NCI-H748 treated with DMSO at 0.1 percent for 48 hours (cell line): ENCODE data around the gene STAT5A.
"Not testable (repeated sequence)": the region's sequence is repeated elsewhere in the genome, so short reads cannot be mapped to it uniquely, and the experiment has no call there.

Experiments
- DNase-seq: peaks from one replicate; lab custom pipeline; 2025; lab: John Stamatoyannopoulos, UW

Gene STAT5A

GRCh38 chr17:42308446-42308845 lies 20.1 kb downstream of the STAT5A start:
- no peak for DNase-seq

- no peak for DNase-seq
Observed at GRCh38 chr17:42309142-42309541, 20.8 kb downstream of the STAT5A start.

DNA sequence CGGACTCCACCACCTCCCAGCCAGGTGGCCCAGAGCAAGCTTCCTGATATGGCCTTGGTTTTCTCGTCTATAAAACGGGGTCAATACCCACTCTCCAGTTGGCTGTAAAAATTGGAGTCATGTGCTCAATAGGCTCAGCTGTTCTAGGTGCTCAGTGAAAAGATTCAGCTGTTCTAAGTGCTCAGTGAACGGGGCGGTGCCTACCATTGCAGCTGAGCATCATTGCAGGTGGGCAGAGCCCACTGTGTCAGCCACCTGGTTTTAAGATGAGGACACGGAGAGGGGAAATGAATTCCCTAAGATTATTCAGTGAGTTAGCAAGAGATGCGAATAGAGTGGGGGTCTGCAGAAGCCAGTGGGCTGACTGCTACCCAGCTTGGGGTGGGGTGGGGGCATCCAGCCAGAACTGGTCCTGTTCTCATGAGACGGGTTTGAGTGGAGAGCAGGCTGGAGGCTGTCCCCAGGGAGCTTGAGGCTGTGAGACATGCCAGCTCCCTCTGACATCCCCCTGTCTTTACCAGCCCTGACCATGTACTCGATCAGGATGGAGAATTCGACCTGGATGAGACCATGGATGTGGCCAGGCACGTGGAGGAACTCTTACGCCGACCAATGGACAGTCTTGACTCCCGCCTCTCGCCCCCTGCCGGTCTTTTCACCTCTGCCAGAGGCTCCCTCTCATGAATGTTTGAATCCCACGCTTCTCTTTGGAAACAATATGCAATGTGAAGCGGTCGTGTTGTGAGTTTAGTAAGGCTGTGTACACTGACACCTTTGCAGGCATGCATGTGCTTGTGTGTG lies 21.9 kb downstream of the STAT5A start:
- DNase-seq, result no peak

DNA sequence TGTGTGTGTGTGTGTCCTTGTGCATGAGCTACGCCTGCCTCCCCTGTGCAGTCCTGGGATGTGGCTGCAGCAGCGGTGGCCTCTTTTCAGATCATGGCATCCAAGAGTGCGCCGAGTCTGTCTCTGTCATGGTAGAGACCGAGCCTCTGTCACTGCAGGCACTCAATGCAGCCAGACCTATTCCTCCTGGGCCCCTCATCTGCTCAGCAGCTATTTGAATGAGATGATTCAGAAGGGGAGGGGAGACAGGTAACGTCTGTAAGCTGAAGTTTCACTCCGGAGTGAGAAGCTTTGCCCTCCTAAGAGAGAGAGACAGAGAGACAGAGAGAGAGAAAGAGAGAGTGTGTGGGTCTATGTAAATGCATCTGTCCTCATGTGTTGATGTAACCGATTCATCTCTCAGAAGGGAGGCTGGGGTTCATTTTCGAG lies 22.5 kb downstream of the STAT5A start:
- no peak for DNase-seq

- no peak for DNase-seq
Observed at GRCh38 chr17:42311240-42312034, 23.1 kb downstream of the STAT5A start.

DNA sequence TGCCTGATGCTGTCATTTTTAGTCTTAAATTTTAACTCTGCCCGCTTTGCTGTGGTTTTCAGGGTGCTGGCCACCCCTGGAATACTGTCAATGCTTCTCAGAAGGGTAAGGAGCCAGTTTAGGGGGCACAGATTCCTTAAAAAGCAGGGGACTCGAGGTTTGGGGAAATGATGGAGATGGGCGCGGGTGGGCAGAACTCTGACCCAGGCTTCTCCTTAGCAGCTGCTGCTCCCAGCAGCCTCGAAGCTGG lies 23.7 kb downstream of the STAT5A start:
- DNase-seq, result no peak

GRCh38 chr17:42312285-42313130 lies 24.2 kb downstream of the STAT5A start:
- DNase-seq, result no peak

DNA sequence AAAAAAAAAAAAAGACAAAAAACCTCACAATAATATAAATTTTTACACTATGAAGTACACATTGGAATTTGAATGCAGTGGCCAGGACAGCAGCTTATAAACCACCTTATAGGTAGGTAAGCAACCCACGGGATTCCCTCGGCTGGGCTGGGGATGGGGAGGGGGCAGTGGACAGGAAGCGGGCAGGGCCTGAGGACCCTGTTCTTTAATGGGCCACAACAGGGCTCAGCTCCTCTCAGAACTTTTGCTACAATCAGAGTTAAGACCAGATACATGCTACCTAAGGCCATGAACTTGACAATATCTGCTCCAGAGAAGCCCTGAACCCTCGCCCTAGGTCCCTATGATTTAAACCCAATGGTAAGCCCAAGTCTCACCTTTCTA lies 25.1 kb downstream of the STAT5A start:
- no peak for DNase-seq

DNA sequence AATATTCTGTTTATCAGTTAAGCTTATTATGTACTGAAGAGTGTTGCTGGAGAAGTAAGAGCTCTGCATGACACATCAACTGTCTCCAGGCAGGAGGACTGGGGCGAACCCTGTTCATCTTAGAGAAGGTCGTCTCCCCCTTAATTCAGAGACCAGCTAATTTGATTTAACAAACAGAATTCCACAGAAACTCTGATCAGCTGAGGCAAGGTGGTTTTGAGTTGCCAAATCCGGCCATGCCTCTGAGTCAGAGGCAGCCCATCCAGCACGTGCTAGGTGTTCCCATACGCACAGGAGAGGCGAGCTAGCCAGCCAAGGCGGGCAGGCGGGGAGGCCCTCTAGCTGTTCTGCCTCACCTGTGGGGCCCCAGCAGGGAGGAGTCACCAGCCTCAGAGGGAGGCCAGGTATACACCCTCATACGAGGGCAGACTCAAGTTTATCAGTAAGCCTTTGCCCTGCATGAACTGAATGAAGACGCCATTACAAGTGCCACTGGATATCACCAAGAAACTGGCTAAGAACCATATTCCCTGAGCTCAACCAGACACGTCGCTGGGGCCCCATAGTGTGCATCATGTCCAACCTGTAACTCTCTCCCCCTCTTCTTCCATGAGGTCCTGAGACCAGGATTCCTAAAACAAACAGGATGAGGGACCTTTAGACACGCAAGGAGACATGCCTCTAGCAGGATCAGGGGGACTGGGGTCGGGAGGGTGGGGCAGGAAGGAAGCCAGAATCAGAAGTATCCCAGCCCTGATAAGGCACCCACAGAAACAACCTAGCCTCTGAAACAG lies 25.7 kb downstream of the STAT5A start:
- no peak for DNase-seq

DNA sequence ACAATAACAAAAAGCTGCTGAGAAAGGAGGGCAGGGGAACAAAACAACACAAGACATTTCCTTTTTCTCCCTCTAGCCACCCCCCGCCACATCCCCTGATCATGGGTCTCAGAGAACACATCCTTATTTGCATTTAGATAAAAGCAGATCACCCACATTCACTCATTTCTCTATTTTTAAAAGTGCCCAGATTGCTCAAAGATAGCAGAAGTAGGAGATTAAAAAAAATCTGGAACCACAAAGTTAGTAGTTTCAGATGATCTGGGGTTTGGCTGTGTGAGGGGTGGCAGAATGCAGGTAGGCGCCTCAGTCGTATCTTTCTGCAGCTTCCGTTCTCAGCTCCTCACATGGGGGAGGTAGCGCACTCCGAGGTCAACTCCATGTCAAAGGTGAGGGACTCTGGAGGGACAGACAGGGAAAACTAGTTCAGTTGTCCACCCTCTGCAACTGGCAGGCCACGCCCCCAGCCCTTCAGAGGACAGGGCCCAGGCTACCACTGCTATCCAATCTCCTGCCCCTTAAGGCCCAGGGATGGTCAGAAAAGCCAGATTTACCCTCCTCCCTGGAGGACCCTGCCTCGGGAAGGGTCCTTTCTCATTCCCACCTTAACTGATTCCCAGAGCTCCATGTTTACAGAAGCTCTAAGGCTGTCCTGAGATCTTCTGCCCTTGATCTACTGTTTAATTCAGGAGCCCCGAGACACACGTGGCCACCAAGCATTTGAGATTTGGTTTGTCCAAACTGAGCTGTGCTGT lies 27.3 kb downstream of the STAT5A start:
- no peak for DNase-seq

GRCh38 chr17:42316755-42317154 lies 28.5 kb downstream of the STAT5A start:
- DNase-seq, result no peak

DNA sequence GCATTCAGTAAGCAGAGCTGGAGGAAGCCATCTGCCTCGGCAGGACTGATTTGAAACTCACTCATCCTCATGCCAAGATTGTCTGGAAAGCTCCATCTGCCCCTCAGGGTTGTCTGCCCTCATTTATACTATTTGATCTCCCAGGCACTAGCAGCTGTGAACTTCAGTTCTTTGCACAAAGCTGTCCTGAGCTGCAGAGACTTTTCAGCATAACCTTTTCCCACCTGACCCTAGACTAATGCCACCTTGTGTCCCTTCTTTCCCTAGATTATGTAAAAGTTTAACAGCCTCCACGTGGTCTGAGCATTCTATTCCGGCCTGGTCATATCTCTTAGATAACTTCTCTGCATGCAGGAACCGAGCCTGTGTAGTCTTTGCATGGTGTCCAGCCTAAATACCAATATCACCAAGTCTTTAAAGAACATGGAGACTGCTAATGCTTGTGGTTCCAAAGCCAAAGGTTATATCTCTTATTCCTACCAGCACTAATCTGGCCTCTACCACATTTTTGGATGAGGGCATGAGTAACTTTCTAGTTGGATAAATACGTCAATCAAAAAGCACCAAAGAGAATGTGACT lies 29.1 kb downstream of the STAT5A start:
- DNase-seq, result no peak

DNA sequence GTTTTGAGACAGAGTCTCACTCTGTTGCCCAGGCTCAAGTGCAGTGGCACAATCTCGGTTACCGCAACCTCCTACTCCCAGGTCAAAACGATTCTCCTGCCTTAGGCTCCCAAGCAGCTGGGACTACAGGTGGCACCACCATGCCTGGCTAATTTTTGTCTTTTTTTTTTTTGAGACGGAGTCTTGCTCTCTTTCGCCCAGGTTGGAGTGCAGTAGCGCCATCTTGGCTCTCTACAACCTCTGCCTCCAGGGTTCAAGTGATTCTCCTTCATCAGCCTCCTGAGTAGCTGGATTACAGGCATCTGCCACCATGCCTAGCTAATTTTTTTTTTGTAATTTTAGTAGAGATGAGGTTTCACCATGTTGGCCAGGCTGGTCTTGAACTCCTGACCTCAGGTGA lies 29.7 kb downstream of the STAT5A start:
- not testable (repeated sequence) for DNase-seq

DNA sequence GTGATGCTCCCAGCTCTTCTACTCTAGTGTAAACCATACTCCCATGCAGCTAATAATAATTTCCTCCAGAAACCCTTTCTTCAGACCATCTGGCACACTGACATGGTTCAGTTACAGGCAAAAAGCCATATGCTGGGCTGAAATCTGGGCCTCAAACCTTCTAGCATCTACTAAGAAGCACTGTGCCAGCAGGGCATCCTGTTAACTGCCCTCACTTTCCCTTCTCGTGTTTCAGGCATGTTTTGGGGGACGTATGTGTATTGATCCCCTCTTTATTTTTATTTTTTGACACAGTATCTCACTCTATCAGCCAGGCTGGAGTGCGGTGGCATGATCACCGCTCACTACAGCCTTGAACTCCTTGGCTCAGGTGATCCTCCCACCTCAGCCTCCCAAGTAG lies 33.3 kb downstream of the STAT5A start:
- no peak for DNase-seq

- peak; percentile 64 for DNase-seq
Observed at GRCh38 chr17:42322382-42323267, 34.3 kb downstream of the STAT5A start.

DNA sequence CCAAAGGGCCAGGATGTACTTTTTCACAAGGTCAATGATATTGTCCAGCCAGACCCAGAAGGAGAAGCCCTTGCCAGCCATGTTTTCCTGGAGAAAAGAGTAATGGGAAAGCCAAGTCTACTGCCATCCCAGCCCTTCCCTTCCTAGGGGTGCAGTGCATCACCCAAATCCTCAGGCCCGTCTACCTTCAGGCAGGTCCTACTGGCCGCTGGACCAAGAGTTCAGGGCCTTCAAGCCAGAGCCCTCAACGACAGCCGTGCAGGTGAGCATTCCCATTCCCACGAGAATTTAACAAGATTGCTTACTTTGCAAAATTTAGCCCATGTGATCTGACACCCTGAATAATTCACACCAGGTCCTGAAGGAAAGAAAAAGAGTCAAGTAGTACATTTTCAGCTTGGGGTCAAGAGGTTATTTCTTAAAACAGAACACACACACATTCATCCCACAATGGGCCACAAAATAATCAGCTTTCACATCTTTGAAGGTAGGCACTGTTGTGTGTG lies 35.0 kb downstream of the STAT5A start:
- DNase-seq, result no peak

DNA sequence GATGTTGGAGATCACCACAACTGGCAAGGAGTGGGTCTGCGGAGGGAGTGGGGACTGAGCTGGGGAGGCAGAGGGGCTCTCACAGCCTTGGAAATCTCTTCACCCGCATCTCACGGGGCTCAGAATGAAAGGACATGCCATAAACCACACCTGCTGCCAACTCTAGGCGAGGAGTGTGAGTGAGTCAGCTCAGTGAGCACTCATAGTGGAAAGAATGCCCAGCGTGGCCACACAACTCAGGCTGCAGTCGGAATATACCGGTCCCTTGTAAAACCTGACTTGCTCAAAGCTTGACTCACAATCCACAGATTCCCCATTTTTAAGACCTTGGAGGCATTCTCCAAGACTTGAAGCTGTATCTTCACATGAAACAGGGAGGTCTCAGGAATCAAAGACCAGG lies 36.7 kb downstream of the STAT5A start:
- no peak for DNase-seq

DNA sequence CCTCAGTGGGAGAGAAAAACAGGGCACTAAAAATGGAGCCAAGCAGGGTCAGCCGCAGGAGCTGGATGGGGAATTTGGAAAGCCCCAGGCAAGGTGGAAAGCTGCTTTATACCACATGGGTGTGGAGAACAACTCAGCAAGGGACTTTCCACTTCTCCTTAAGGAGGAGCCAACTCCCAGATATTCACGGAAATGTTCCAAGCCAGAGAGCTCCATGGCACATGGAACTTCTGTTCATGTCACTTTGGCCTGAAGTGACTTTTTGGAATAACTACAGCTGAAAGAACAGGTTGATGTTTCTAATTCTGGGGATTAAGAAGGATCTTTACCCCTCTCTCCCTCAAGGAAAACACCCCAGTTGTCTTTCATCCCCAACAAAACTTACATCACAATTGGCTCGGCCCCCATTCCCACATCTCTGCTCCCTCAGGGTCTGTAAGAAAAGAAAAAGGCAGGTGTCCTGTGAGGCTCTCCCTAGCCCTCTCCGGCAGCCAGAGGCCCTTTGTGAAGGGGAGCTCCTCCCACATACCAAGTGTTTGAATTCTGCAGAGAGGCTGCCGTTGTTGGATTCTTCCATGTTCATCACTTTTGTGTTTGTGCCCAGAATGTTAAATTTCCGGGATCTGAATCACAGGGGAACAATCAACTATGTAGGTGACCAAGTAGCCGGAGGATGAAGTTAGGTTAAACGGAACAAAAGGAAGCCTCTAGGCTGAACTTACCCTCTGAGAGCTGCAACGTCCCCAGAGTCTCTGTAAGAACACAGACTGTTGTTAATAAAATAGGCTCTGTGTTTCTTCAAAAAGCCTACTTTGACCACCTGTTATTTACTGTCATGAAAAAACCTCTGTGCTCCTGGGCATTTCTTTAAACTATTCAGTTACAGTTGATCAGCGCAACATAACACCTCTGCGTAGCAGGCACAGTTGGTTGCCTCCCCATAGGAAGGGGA lies 41.0 kb downstream of the STAT5A start:
- DNase-seq, result no peak
